Measurements from ENCODE around the gene SV2C.

DNA sequence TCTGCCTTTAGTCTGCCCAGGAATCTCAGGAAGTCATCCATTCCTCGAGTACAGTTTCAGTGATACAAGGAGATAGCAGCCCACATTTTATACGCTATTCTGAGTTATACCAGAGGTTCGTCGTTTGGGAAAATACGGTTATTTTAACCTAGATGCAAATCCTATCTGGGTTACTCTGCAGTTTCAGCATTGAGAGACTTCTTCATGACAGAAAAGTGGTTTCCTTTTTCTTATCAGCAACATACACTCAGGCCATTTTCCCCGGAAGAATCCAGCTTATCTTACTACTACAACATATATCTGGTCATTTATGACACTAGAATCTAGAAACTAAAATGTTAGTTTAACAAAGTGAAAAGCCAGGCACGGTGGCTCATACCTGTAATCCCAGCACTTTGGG, 236.5 kb downstream of the SV2C start:
- TF ChIP-seq, protein P1, sequence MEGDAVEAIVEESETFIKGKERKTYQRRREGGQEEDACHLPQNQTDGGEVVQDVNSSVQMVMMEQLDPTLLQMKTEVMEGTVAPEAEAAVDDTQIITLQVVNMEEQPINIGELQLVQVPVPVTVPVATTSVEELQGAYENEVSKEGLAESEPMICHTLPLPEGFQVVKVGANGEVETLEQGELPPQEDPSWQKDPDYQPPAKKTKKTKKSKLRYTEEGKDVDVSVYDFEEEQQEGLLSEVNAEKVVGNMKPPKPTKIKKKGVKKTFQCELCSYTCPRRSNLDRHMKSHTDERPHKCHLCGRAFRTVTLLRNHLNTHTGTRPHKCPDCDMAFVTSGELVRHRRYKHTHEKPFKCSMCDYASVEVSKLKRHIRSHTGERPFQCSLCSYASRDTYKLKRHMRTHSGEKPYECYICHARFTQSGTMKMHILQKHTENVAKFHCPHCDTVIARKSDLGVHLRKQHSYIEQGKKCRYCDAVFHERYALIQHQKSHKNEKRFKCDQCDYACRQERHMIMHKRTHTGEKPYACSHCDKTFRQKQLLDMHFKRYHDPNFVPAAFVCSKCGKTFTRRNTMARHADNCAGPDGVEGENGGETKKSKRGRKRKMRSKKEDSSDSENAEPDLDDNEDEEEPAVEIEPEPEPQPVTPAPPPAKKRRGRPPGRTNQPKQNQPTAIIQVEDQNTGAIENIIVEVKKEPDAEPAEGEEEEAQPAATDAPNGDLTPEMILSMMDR (tag by site-specific recombination; IDR thresholded peaks at IDR 0.05) = no peak
- no peak for TF ChIP-seq GLI4 (tag by site-specific recombination; IDR thresholded peaks at IDR 0.05)
- no peak for TF ChIP-seq ZNF354C (tag by site-specific recombination; IDR thresholded peaks at IDR 0.05; ENCODE audit: borderline replicate concordance, low read depth)
- no peak for TF ChIP-seq ZNF747 (tag by site-specific recombination; IDR thresholded peaks at IDR 0.05)
- TF ChIP-seq ZNF266 (tag by site-specific recombination; IDR thresholded peaks at IDR 0.05; ENCODE audit: low read depth) = no peak
- no peak for TF ChIP-seq ZNF16 (tag by site-specific recombination; IDR thresholded peaks at IDR 0.05; ENCODE audit: low read depth)
- TF ChIP-seq, protein P2, sequence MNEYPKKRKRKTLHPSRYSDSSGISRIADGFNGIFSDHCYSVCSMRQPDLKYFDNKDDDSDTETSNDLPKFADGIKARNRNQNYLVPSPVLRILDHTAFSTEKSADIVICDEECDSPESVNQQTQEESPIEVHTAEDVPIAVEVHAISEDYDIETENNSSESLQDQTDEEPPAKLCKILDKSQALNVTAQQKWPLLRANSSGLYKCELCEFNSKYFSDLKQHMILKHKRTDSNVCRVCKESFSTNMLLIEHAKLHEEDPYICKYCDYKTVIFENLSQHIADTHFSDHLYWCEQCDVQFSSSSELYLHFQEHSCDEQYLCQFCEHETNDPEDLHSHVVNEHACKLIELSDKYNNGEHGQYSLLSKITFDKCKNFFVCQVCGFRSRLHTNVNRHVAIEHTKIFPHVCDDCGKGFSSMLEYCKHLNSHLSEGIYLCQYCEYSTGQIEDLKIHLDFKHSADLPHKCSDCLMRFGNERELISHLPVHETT (tag by site-specific recombination; IDR thresholded peaks at IDR 0.05) = no peak

Measured in HEK293 (cell line).